Chondrocyte (in vitro differentiated cells): Measurements from ENCODE around the gene RNF26. TPM values are rescaled to one million over a fixed set of nuclear protein-coding genes. Genes with fewer than 3 reads are reported as not detected.
A peak's percentile ranks its signal among the peaks of the same experiment; 100 is the strongest.

Experiments
- DNase-seq: peaks from one replicate; pipeline ENCODE4 v3.0.0; 2021; ENCODE audit warnings: mixed read lengths, low spot score
- H3K27ac Mint-ChIP-seq: one replicate; pipeline ENCODE4 v1.8.0; 2021; ENCODE audit warnings: mild to moderate bottlenecking, moderate library complexity, mixed read lengths; ENCODE audit not compliant: unreplicated experiment
- H3K27me3 Mint-ChIP-seq: 2 replicates; pipeline ENCODE4 v1.8.0; 2021; ENCODE audit warnings: low read depth, mixed read lengths
- H3K36me3 Mint-ChIP-seq: 2 replicates; pipeline ENCODE4 v1.8.0; 2021; ENCODE audit warnings: low read depth, mixed read lengths
- H3K4me1 Mint-ChIP-seq: 2 replicates; pipeline ENCODE4 v1.8.0; 2021; ENCODE audit warnings: low read depth, mild to moderate bottlenecking, mixed read lengths
- H3K4me3 Mint-ChIP-seq: one replicate; pipeline ENCODE4 v1.8.0; 2021; ENCODE audit warnings: mild to moderate bottlenecking, moderate library complexity, mixed read lengths; ENCODE audit not compliant: unreplicated experiment
- H3K9me3 Mint-ChIP-seq: 2 replicates; pipeline ENCODE4 v1.8.0; 2021; ENCODE audit warnings: low read depth, mixed read lengths
- CTCF ChIP-seq: fragments of 200-600 bp; sonication (generic); IDR thresholded peaks from 2 replicates; pipeline ENCODE4 v1.5.0; 2021; ENCODE audit warnings: antibody characterized with exemption, mild to moderate bottlenecking, moderate library complexity
- total RNA-seq: library from RNA; stranded (reverse); gene quantifications from 3 replicates; pipeline ENCODE4 v1.2.1, GENCODE V29; 2021

The RNF26 gene
- total RNA-seq, 1 donor from 2014 or later: 22.8 TPM

- H3K4me3 Mint-ChIP-seq: peak overlapping the region; percentile 85
- DNase-seq: peak; percentile 94
- H3K4me1 Mint-ChIP-seq: peaks cover 21% of the 10 kb centered on the region
- H3K9me3 Mint-ChIP-seq: no peaks in the 10 kb centered on the region
- peaks cover 10% of the 10 kb centered on the region for H3K27me3 Mint-ChIP-seq
- peaks cover 8% of the 10 kb centered on the region for H3K36me3 Mint-ChIP-seq
- no peak overlapping the region for H3K27ac Mint-ChIP-seq
- TF ChIP-seq CTCF: peak; percentile 98
Measured at GRCh38 chr11:119356349-119357031, 22.2 kb downstream of the RNF26 start.

- peak overlapping the region; percentile 45 for H3K4me3 Mint-ChIP-seq
- H3K4me1 Mint-ChIP-seq: peaks cover 27% of the 10 kb centered on the region
- H3K36me3 Mint-ChIP-seq: peaks cover 8% of the 10 kb centered on the region
- peaks cover 5% of the 10 kb centered on the region for H3K27me3 Mint-ChIP-seq
- no peak overlapping the region for H3K27ac Mint-ChIP-seq
- no peak for TF ChIP-seq CTCF
- no peaks in the 10 kb centered on the region for H3K9me3 Mint-ChIP-seq
- no peak for DNase-seq
Measured at GRCh38 chr11:119357074-119357473, 22.7 kb downstream of the RNF26 start.

GRCh38 chr11:119359365-119360214 is 25.3 kb downstream of the RNF26 start:
- Mint-ChIP-seq H3K36me3 (peaks cover 8% of the 10 kb centered on the region), H3K9me3 (no peaks in the 10 kb centered on the region), H3K4me3 (no peak overlapping the region), H3K27me3 (no peaks in the 10 kb centered on the region), H3K27ac (no peak overlapping the region), H3K4me1 (peaks cover 40% of the 10 kb centered on the region)
- DNase-seq: no peak
- TF ChIP-seq CTCF: no peak

GRCh38 chr11:119361056-119361787 is 26.9 kb downstream of the RNF26 start:
- Mint-ChIP-seq H3K4me3 (no peak overlapping the region), H3K27ac (peak overlapping the region; percentile 91)

More at GRCh38 chr11:119361056-119361787, 26.9 kb downstream of the RNF26 start:
- no peak for DNase-seq
- peaks cover 8% of the 10 kb centered on the region for H3K36me3 Mint-ChIP-seq
- peaks cover 49% of the 10 kb centered on the region for H3K4me1 Mint-ChIP-seq
- H3K9me3 Mint-ChIP-seq: no peaks in the 10 kb centered on the region
- TF ChIP-seq CTCF: peak; percentile 24
- no peaks in the 10 kb centered on the region for H3K27me3 Mint-ChIP-seq
